Right lobe of liver (tissue), 4 donors: ENCODE measurements around the gene ZMIZ1.

Experiments
- CTCF ChIP-seq, 4 donors: fragments of 200-600 bp in 3 of 4; fragments of 450-650 bp in 1 of 4; IDR thresholded peaks; one replicate each; pipeline versions ENCODE4 v1.5.1 to v1.8.0; 2016 to 2022; ENCODE audit warnings: antibody characterized with exemption in 4 of 4, mild to moderate bottlenecking in 2 of 4
- POLR2A ChIP-seq: fragments of 450-650 bp; IDR thresholded peaks from one replicate; pipeline ENCODE4 v1.6.1; 2017; ENCODE audit warnings: antibody characterized with exemption, mild to moderate bottlenecking
- donor health status: DM: no; HTN: no; CAD: no.
- donor health status: DM: no; HTN: no; CAD: no.
- donor health status: DM: no; HTN: yes; CAD: no.

DNA sequence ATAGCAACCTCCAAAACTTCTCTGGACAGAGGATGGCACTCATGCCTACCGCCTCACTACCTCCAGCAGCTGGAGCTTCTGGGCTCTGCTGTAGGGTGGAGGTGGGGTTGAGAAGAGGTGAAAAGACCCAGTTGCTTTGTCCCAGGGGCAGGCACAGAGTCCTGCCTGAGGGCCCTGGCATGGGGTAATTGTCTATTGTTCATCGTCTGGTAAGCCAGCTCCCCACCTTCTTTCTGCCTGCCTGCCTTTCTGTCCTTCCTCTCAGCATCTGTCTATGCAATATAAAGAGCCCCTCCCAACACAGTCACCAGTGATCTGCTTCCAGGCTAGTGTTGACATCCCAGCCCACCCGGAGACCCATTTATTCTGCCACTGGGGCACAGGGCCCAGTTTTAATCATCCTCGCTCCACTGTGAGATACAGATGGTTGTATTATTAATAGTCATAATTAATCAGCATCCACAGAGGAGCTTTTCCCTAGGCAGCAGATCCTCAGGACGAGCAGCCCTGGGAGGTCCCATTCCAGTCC, 39.0 kb downstream of the ZMIZ1 start:
- TF ChIP-seq CTCF (IDR thresholded peaks at IDR 0.05) (no peak), POLR2A (no peak)
